ENCODE measurements around the gene TMEM151A. TPM values are rescaled to one million over a fixed set of nuclear protein-coding genes. Genes with fewer than 3 reads are reported as not detected.

Gene TMEM151A
- total and polyA plus RNA-seq, 2 experiments from 2014 or later: 1.0 to 4.4 TPM

DNA sequence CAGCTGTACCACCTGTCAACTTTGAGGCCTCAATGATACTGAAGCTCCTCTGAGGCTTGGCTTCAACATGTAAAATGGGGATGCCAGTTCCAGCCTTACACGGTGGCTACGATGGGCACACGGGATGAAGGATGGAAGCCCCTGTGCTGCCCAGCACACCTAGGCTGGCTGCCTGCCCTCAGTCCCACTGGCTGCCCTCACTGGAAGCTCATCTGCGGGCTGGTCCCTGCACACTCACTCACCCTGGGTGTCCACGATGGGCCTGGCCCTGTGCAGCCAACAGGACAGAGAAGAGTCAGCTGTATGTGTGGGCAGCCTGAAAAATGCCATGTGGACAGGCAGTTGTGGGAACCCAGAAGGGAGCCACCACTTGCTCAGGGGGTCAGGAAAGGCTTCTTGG is 5.0 kb upstream of the TMEM151A start (continued):
- TF ChIP-seq, protein P1, sequence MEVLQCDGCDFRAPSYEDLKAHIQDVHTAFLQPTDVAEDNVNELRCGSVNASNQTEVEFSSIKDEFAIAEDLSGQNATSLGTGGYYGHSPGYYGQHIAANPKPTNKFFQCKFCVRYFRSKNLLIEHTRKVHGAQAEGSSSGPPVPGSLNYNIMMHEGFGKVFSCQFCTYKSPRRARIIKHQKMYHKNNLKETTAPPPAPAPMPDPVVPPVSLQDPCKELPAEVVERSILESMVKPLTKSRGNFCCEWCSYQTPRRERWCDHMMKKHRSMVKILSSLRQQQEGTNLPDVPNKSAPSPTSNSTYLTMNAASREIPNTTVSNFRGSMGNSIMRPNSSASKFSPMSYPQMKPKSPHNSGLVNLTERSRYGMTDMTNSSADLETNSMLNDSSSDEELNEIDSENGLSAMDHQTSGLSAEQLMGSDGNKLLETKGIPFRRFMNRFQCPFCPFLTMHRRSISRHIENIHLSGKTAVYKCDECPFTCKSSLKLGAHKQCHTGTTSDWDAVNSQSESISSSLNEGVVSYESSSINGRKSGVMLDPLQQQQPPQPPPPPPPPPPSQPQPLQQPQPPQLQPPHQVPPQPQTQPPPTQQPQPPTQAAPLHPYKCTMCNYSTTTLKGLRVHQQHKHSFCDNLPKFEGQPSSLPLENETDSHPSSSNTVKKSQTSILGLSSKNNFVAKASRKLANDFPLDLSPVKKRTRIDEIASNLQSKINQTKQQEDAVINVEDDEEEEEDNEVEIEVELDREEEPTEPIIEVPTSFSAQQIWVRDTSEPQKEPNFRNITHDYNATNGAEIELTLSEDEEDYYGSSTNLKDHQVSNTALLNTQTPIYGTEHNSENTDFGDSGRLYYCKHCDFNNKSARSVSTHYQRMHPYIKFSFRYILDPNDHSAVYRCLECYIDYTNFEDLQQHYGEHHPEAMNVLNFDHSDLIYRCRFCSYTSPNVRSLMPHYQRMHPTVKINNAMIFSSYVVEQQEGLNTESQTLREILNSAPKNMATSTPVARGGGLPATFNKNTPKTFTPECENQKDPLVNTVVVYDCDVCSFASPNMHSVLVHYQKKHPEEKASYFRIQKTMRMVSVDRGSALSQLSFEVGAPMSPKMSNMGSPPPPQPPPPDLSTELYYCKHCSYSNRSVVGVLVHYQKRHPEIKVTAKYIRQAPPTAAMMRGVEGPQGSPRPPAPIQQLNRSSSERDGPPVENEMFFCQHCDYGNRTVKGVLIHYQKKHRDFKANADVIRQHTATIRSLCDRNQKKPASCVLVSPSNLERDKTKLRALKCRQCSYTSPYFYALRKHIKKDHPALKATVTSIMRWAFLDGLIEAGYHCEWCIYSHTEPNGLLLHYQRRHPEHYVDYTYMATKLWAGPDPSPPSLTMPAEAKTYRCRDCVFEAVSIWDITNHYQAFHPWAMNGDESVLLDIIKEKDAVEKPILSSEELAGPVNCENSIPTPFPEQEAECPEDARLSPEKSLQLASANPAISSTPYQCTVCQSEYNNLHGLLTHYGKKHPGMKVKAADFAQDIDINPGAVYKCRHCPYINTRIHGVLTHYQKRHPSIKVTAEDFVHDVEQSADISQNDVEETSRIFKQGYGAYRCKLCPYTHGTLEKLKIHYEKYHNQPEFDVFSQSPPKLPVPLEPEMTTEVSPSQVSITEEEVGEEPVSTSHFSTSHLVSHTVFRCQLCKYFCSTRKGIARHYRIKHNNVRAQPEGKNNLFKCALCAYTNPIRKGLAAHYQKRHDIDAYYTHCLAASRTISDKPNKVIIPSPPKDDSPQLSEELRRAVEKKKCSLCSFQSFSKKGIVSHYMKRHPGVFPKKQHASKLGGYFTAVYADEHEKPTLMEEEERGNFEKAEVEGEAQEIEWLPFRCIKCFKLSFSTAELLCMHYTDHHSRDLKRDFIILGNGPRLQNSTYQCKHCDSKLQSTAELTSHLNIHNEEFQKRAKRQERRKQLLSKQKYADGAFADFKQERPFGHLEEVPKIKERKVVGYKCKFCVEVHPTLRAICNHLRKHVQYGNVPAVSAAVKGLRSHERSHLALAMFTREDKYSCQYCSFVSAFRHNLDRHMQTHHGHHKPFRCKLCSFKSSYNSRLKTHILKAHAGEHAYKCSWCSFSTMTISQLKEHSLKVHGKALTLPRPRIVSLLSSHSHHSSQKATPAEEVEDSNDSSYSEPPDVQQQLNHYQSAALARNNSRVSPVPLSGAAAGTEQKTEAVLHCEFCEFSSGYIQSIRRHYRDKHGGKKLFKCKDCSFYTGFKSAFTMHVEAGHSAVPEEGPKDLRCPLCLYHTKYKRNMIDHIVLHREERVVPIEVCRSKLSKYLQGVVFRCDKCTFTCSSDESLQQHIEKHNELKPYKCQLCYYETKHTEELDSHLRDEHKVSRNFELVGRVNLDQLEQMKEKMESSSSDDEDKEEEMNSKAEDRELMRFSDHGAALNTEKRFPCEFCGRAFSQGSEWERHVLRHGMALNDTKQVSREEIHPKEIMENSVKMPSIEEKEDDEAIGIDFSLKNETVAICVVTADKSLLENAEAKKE (CRISPR knock-in tag; IDR thresholded peaks at IDR 0.05): no peak
- TF ChIP-seq STAT1 (IDR thresholded peaks at IDR 0.05; ENCODE audit: unreplicated experiment) (no peak), EZH2phosphoT487 (IDR thresholded peaks at IDR 0.05; ENCODE audit: unreplicated experiment) (no peak), NANOG (IDR thresholded peaks at IDR 0.05; ENCODE audit: borderline replicate concordance) (no peak), CREB1 (CRISPR knock-in tag; IDR thresholded peaks at IDR 0.05; ENCODE audit: low read depth) (no peak), ZNF114 (CRISPR knock-in tag; IDR thresholded peaks at IDR 0.05) (no peak)
- TF ChIP-seq, protein P2, sequence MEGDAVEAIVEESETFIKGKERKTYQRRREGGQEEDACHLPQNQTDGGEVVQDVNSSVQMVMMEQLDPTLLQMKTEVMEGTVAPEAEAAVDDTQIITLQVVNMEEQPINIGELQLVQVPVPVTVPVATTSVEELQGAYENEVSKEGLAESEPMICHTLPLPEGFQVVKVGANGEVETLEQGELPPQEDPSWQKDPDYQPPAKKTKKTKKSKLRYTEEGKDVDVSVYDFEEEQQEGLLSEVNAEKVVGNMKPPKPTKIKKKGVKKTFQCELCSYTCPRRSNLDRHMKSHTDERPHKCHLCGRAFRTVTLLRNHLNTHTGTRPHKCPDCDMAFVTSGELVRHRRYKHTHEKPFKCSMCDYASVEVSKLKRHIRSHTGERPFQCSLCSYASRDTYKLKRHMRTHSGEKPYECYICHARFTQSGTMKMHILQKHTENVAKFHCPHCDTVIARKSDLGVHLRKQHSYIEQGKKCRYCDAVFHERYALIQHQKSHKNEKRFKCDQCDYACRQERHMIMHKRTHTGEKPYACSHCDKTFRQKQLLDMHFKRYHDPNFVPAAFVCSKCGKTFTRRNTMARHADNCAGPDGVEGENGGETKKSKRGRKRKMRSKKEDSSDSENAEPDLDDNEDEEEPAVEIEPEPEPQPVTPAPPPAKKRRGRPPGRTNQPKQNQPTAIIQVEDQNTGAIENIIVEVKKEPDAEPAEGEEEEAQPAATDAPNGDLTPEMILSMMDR (conservative IDR thresholded peaks at IDR 0.05; ENCODE audit: low read depth in 2 of 2): no peak
